HG03439 (cell line): ENCODE results near the gene DDX51.
"Not testable (repeated sequence)": the region's sequence is repeated elsewhere in the genome, so short reads cannot be mapped to it uniquely, and the experiment has no call there.

ENCODE experiments used
- ATAC-seq: cut with Tn5 transposase; IDR thresholded peaks from one replicate; pipeline ENCODE4 v1.9.1; 2021; ENCODE audit warnings: mild to moderate bottlenecking, moderate library complexity; ENCODE audit not compliant: unreplicated experiment

DDX51 gene

GRCh38 chr12:132141976-132142678 is 2.0 kb downstream of the DDX51 start:
- ATAC-seq: no peak

- no peak for ATAC-seq
These were observed 2.9 kb downstream of the DDX51 start for GRCh38 chr12:132140918-132141841.

GRCh38 chr12:132140501-132140900 is 3.6 kb downstream of the DDX51 start:
- no peak for ATAC-seq

- ATAC-seq: no peak
These were observed 4.2 kb downstream of the DDX51 start for GRCh38 chr12:132139912-132140311.

- no peak for ATAC-seq
These were observed 4.9 kb downstream of the DDX51 start for GRCh38 chr12:132138941-132139871.

- no peak for ATAC-seq
These were observed 6.5 kb downstream of the DDX51 start for GRCh38 chr12:132137483-132138125.

- not testable (repeated sequence) for ATAC-seq
These were observed 7.9 kb downstream of the DDX51 start for GRCh38 chr12:132136226-132136625.

GRCh38 chr12:132134653-132135183 is 9.4 kb downstream of the DDX51 start:
- ATAC-seq: not testable (repeated sequence)

- ATAC-seq: no peak
These were observed 10.0 kb downstream of the DDX51 start for GRCh38 chr12:132133952-132134652.

GRCh38 chr12:132132609-132133430 is 11.3 kb downstream of the DDX51 start:
- ATAC-seq: no peak

GRCh38 chr12:132131952-132132351 is 12.2 kb downstream of the DDX51 start:
- ATAC-seq: no peak

GRCh38 chr12:132131229-132131628 is 12.9 kb downstream of the DDX51 start:
- no peak for ATAC-seq

- ATAC-seq: no peak
These were observed 13.4 kb downstream of the DDX51 start for GRCh38 chr12:132130690-132131089.

GRCh38 chr12:132129007-132129406 is 15.1 kb downstream of the DDX51 start:
- ATAC-seq: no peak

GRCh38 chr12:132127041-132127440 is 17.1 kb downstream of the DDX51 start:
- no peak for ATAC-seq

GRCh38 chr12:132125736-132126135 is 18.4 kb downstream of the DDX51 start:
- ATAC-seq: no peak

- ATAC-seq: no peak
These were observed 19.2 kb downstream of the DDX51 start for GRCh38 chr12:132124766-132125425.
